ENCODE measurements around the gene CDH6. TPM values are rescaled to one million over a fixed set of nuclear protein-coding genes. Genes with fewer than 3 reads are reported as not detected.

CDH6 gene
- total RNA-seq, 1 experiment from 2014 or later: 0.12 TPM

- H3K36me3 ChIP-seq (ENCODE audit: control insufficient read depth in 1 of 2, insufficient read depth in 2 of 2, low read length in 2 of 2): no peaks in the 10 kb centered on the region
- no peak overlapping the region for H3K27ac ChIP-seq (ENCODE audit: low read depth, low read length)
- intact Hi-C loops (cut with micrococcal nuclease): no loop called here
- no peaks in the 10 kb centered on the region for H3K9me2 ChIP-seq (ENCODE audit: insufficient read depth)
- ChIA-PET POLR2A (no interaction called here), RAD21 (ENCODE audit: low non-redundant PET in 1 of 2, low total read pairs in 2 of 2, uncharacterized antibody in 2 of 2, unreplicated experiment in 2 of 2) (no interaction called here), CTCF (no interaction called here)
- no peak overlapping the region for H3K4me3 ChIP-seq (replicated peaks in 1 of 2; ENCODE audit: low read depth in 1 of 2, low read length in 2 of 2)
- DNase-seq (ENCODE audit: low read depth, low spot score) (no peak), ATAC-seq (no peak)
- H3K4me1 ChIP-seq (ENCODE audit: control insufficient read depth in 1 of 2, insufficient read depth in 2 of 2, low read length in 2 of 2): no peaks in the 10 kb centered on the region
- no peaks in the 10 kb centered on the region for H4K20me1 ChIP-seq (ENCODE audit: insufficient read depth)
- no peaks in the 10 kb centered on the region for H3K27me3 ChIP-seq (ENCODE audit: insufficient read depth, low read length)
- no peak overlapping the region for H3K4me2 ChIP-seq (ENCODE audit: low read length)
- no peaks in the 10 kb centered on the region for H3K9me3 ChIP-seq (ENCODE audit: control insufficient read depth in 1 of 2, insufficient read depth in 1 of 2, low read depth in 1 of 2, low read length in 2 of 2)
- H2AFZ ChIP-seq (ENCODE audit: low read depth, low read length, poor library complexity, severe bottlenecking): no peak overlapping the region
- no peaks in the 10 kb centered on the region for H3K79me2 ChIP-seq (ENCODE audit: insufficient read depth, low read length)
- BruUV-seq (replicated peaks): no TSS peak
- TF ChIP-seq POLR2AphosphoS5 (IDR thresholded peaks at IDR 0.05; ENCODE audit: low read depth, low read length): no peak
- TF ChIP-seq POLR2A (IDR thresholded peaks at IDR 0.05; ENCODE audit: borderline replicate concordance, extremely low read depth, insufficient read depth, insufficient read length): no peak
- TF ChIP-seq ZNF274 (IDR thresholded peaks at IDR 0.05; ENCODE audit: low read depth, low read length): no peak
- TF ChIP-seq EZH2 (IDR thresholded peaks at IDR 0.05): no peak
- no peak for TF ChIP-seq JUND (IDR thresholded peaks at IDR 0.05)
- TF ChIP-seq CBX3 (IDR thresholded peaks at IDR 0.05; ENCODE audit: low read depth): no peak
- TF ChIP-seq SRF (IDR thresholded peaks at IDR 0.05; ENCODE audit: low read depth): no peak
- TF ChIP-seq SIN3A (IDR thresholded peaks at IDR 0.05; ENCODE audit: low read depth): no peak
- TF ChIP-seq, protein P1, sequence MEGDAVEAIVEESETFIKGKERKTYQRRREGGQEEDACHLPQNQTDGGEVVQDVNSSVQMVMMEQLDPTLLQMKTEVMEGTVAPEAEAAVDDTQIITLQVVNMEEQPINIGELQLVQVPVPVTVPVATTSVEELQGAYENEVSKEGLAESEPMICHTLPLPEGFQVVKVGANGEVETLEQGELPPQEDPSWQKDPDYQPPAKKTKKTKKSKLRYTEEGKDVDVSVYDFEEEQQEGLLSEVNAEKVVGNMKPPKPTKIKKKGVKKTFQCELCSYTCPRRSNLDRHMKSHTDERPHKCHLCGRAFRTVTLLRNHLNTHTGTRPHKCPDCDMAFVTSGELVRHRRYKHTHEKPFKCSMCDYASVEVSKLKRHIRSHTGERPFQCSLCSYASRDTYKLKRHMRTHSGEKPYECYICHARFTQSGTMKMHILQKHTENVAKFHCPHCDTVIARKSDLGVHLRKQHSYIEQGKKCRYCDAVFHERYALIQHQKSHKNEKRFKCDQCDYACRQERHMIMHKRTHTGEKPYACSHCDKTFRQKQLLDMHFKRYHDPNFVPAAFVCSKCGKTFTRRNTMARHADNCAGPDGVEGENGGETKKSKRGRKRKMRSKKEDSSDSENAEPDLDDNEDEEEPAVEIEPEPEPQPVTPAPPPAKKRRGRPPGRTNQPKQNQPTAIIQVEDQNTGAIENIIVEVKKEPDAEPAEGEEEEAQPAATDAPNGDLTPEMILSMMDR (IDR thresholded peaks at IDR 0.05 in 2 of 3, conservative IDR thresholded peaks at IDR 0.05 in 1 of 3; ENCODE audit: borderline replicate concordance in 1 of 3, insufficient read depth in 1 of 3, low read depth in 2 of 3, low read length in 2 of 3): no peak
- no peak for TF ChIP-seq ELF1 (IDR thresholded peaks at IDR 0.05; ENCODE audit: borderline replicate concordance, low read depth)
- no peak for TF ChIP-seq EGR1 (IDR thresholded peaks at IDR 0.05; ENCODE audit: low read depth)
- TF ChIP-seq ZFX (IDR thresholded peaks at IDR 0.05): no peak
- no peak for TF ChIP-seq TCF7L2 (IDR thresholded peaks at IDR 0.05; ENCODE audit: borderline replicate concordance, extremely low read depth, insufficient read depth, insufficient read length)
- TF ChIP-seq, protein P2, sequence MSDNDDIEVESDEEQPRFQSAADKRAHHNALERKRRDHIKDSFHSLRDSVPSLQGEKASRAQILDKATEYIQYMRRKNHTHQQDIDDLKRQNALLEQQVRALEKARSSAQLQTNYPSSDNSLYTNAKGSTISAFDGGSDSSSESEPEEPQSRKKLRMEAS (IDR thresholded peaks at IDR 0.05): no peak
- no peak for TF ChIP-seq CEBPB (IDR thresholded peaks at IDR 0.05; ENCODE audit: low read depth)
- TF ChIP-seq SP1 (IDR thresholded peaks at IDR 0.05; ENCODE audit: low read depth): no peak
- TF ChIP-seq, protein P3, sequence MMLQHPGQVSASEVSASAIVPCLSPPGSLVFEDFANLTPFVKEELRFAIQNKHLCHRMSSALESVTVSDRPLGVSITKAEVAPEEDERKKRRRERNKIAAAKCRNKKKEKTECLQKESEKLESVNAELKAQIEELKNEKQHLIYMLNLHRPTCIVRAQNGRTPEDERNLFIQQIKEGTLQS (IDR thresholded peaks at IDR 0.05): no peak
- TF ChIP-seq YY1 (IDR thresholded peaks at IDR 0.05; ENCODE audit: extremely low read depth, insufficient replicate concordance, low read depth, low read length): no peak
- H3K9ac ChIP-seq (ENCODE audit: low read length): no peak overlapping the region
Observed at GRCh38 chr5:31215236-31215635, 21.8 kb downstream of the CDH6 start.
